Psoas muscle (tissue), 8 donors: ENCODE results near the gene FUT3. TPM values are rescaled to one million over a fixed set of nuclear protein-coding genes. Genes with fewer than 3 reads are reported as not detected.

Experiments used
- ATAC-seq, 4 donors: fragments of 200-7000 bp; cut with Tn5 transposase; one replicate each; pipeline ENCODE4 v1.9.1; 2020; ENCODE audit warnings: moderate library complexity in 3 of 4, mild to moderate bottlenecking in 2 of 4
- DNase-seq, 2 donors: peaks; one replicate each; pipeline ENCODE4 v3.0.0-alpha.2; 2020
- H3K27ac ChIP-seq: fragments of 200-600 bp; one replicate; pipeline ENCODE4 v1.8.0; 2022
- H3K27me3 ChIP-seq, 3 donors: fragments of 200-600 bp in 1 of 3; one replicate each; pipeline versions ENCODE4 v1.6.1 to v1.8.0; 2013 to 2022; ENCODE audit warnings: low read length in 2 of 3, mild to moderate bottlenecking in 2 of 3, moderate library complexity in 1 of 3; ENCODE audit not compliant: insufficient read depth in 3 of 3
- H3K36me3 ChIP-seq, 2 donors: fragments of 200-600 bp in 1 of 2; one replicate each; pipeline versions ENCODE4 v1.6.1 to v1.8.0; 2013 to 2022; ENCODE audit warnings: low read depth in 1 of 2, mild to moderate bottlenecking in 1 of 2, moderate library complexity in 1 of 2; ENCODE audit not compliant: insufficient read depth in 1 of 2
- H3K4me1 ChIP-seq: fragments of 200-600 bp; one replicate; pipeline ENCODE4 v1.8.0; 2022
- H3K4me3 ChIP-seq: fragments of 200-600 bp; one replicate; pipeline ENCODE4 v1.8.0; 2022; ENCODE audit warnings: mild to moderate bottlenecking
- H3K9me3 ChIP-seq: fragments of 200-600 bp; one replicate; pipeline ENCODE4 v1.8.0; 2022
- WGBS, 3 donors: extraction: QIAGEN DNeasy Blood & Tissue Kit; methylation state at CpG; one replicate each; pipeline versions ENCODE4 v1.1.6 to v1.1.7; 2013; 5-methylcytosine and 5-hydroxymethylcytosine counted together
- intact Hi-C, 2 donors: fragments of 100-400 bp; cut with DNase I; formaldehyde crosslinking; loops; one replicate each; pipeline versions ENCODE4 v1.11.0 to v1.14.2; 2022
- polyA plus RNA-seq, 3 donors: library from polyadenylated mRNA; stranded (reverse); fragments of 200-250 nt; gene quantifications; one replicate each; pipeline ENCODE4 v1.2.3, GENCODE V29; 2013
- total RNA-seq, 4 donors: library from RNA; stranded (reverse); fragmentation: NEBNext Ultra II Directional in 2 of 4; extraction: Animal tissue kit (Norgen Biotek cat#: 25700) in 2 of 4; gene quantifications; one replicate each; pipeline versions ENCODE4 v1.2.1 to v1.2.4, GENCODE V29; 2021 to 2023
- TF ChIP-seq, protein P1 (sequence below): fragments of 200-600 bp; IDR thresholded peaks from one replicate; pipeline ENCODE4 v1.8.0; 2022; ENCODE audit warnings: antibody characterized with exemption
- donor health status: healthy with polysubstance abuse.
- donor health status: DM: no; HTN: no; CAD: no; lungs with moderate emphysema.
- donor health status: Bipolar disorder and iron deficiency.
- donor health status: healthy.
- donor health status: DM: yes; HTN: yes; CAD: no.
- donor health status: DM: no; HTN: no; CAD: no.
- donor health status: DM: no; HTN: no; CAD: no.
- donor health status: DM: yes; HTN: yes; CAD: no.

Gene FUT3
- total and polyA plus RNA-seq, 7 donors: 0.03 to 0.19 TPM; not detected in 5

DNA sequence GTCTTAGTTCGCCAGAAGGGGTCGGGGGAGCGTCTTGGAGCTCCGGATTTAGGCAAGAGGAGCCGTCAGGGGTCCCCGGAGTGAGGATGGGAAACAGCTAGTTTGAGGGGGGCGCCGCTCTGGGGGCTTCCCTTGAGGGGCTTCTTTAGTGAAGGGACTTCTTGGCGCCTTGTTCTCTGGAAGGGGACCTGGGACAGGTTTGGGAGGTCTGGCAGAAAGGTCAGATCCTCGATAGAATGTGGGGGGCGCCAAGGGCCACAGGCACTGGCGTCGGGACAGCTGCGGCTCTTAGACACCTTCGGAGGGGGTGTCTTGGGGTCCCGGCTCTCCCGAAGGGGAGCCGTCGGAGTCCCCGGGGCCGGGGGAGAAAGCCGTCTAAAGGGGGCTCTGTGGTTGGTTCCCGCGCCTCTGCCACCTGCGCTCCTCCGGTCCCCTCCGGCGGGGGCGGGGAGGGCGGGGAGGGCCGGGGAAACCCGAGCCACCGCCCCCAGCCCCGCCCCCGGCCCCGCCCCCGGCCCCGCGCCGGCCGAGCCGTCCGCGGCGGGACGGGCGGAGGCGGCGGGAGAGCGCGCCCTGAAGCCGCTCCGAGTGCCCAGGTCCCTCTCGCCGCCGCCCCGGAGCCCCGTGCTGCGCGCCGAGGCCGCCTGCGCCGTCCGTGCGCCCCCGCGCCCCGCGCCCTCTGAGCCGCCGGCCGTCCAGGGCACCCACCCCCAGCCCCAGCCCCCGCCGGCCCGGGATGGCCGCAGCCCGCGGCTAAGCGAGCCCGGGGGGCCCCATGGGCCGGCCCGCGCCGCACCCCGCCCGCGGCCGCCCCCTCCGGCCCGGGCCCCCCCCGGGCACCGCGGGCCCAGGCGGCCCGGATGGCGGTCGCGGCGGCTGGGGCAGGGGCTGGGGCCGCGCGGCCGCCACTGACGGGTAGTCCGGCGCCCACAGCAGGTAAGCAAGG is 46.5 kb downstream of the FUT3 start, which contains the start of gene NRTN:
NRTN (plus strand) TSS at position 552 of the 946 bp plus-strand sequence. CDS start 19,099 bp downstream, outside the sequence.
- Histone ChIP-seq H3K27me3 (peaks cover 0 to 70% (median 32%) of the 10 kb centered on the region in 3 donors), H3K27ac (no peak within 1 kb of the TSS), H3K36me3 (no peaks in the 10 kb centered on the region), H3K4me3 (peak within 1 kb of the TSS; percentile 43), H3K4me1 (no peaks in the 10 kb centered on the region), H3K9me3 (no peaks in the 10 kb centered on the region)
- intact Hi-C loops: loop anchor here in 1 of 2 donors (2.0 to 10.0 kb wide), 2 partner anchors 88 to 220 kb away; no protein-coding TSS in a partner anchor
- DNase-seq (no peak), ATAC-seq (no peak)
- TF ChIP-seq, protein P1, sequence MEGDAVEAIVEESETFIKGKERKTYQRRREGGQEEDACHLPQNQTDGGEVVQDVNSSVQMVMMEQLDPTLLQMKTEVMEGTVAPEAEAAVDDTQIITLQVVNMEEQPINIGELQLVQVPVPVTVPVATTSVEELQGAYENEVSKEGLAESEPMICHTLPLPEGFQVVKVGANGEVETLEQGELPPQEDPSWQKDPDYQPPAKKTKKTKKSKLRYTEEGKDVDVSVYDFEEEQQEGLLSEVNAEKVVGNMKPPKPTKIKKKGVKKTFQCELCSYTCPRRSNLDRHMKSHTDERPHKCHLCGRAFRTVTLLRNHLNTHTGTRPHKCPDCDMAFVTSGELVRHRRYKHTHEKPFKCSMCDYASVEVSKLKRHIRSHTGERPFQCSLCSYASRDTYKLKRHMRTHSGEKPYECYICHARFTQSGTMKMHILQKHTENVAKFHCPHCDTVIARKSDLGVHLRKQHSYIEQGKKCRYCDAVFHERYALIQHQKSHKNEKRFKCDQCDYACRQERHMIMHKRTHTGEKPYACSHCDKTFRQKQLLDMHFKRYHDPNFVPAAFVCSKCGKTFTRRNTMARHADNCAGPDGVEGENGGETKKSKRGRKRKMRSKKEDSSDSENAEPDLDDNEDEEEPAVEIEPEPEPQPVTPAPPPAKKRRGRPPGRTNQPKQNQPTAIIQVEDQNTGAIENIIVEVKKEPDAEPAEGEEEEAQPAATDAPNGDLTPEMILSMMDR: no peak
- 1% methylated on average over 32 to 106 of the region's 107 CpGs for WGBS, 3 donors

DNA sequence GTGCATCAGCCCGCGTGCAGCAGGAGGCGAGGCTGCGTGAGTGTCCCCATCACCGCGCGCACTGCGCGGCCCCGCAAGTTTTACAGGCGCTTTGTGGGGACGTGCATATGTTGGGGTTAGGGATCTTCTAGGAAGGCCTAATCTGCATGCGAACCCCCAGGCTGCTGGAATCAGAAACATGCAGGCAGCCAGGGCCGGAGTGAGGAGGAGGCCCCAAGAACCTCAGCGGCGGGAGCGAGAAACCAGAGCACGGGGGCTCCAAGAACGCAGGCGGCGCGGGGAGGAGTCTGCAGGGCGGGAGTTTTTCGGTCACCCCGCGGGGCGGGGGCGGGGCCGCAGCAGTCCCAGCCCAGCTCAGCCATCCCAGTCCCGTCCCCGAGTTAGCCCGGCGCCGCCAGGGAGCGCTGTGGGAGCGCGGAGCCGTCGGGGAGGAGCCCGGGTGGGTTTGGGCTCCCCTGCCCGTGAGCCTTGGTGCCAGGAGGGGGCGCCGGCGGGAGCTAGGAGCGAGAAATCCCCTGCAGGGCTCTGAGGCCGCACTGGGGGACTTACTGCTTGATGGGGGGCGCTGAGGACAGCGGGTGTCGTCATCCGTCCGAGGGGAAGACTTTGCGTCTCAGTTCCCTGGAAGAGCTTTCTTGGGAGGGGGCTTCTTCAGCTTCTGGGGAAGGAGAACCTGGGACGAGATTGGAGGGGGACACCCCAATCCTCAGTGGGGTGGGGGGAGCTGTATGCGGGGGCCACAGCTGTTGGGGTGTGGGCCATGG is 47.3 kb downstream of the FUT3 start:
- Histone ChIP-seq H3K36me3 (no peaks in the 10 kb centered on the region), H3K4me3 (peak overlapping the region; percentile 43), H3K27me3 (peaks cover 0 to 78% (median 35%) of the 10 kb centered on the region in 3 donors), H3K4me1 (no peaks in the 10 kb centered on the region), H3K27ac (no peak overlapping the region), H3K9me3 (no peaks in the 10 kb centered on the region)
- DNase-seq (peak; percentile 82 to 85), ATAC-seq (peak; percentile 74 to 86 (median 84))
- TF ChIP-seq, protein P1: peak; percentile 72
- WGBS, 3 donors: 1 to 2% (median 1%) methylated on average over 39 to 54 of the region's 54 CpGs
- intact Hi-C loops: loop anchor here in 1 of 2 donors (2.0 to 10.0 kb wide), 2 partner anchors 89 to 221 kb away; no protein-coding TSS in a partner anchor

DNA sequence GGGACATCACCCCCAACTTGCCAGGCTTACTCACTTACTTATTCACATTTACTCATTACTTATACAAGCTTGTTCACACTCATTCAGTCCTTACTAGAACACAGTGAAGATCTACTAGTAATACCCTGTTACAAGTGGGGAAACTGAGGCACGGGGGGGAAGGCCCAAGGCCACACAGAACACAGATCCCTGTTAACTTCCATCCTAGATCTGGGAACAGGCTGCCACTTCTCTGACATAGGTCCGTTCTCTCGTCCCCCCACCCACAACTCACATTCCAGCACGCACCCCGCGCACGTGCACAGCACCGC is 47.9 kb downstream of the FUT3 start:
- no peaks in the 10 kb centered on the region for H3K4me1 ChIP-seq
- no peak for DNase-seq
- H3K27ac ChIP-seq: no peak overlapping the region
- no peak for ATAC-seq
- H3K27me3 ChIP-seq: peaks cover 0 to 83% (median 35%) of the 10 kb centered on the region in 3 donors
- H3K36me3 ChIP-seq: no peaks in the 10 kb centered on the region
- no peaks in the 10 kb centered on the region for H3K9me3 ChIP-seq
- WGBS, 3 donors: 4 to 9% (median 7%) methylated on average over 8 of the region's 8 CpGs
- intact Hi-C loops: loop anchor here in 1 of 2 donors (10.0 kb wide), 1 partner anchor 221 kb away; no protein-coding TSS in a partner anchor
- H3K4me3 ChIP-seq: peak overlapping the region; percentile 43
- TF ChIP-seq, protein P1: no peak

DNA sequence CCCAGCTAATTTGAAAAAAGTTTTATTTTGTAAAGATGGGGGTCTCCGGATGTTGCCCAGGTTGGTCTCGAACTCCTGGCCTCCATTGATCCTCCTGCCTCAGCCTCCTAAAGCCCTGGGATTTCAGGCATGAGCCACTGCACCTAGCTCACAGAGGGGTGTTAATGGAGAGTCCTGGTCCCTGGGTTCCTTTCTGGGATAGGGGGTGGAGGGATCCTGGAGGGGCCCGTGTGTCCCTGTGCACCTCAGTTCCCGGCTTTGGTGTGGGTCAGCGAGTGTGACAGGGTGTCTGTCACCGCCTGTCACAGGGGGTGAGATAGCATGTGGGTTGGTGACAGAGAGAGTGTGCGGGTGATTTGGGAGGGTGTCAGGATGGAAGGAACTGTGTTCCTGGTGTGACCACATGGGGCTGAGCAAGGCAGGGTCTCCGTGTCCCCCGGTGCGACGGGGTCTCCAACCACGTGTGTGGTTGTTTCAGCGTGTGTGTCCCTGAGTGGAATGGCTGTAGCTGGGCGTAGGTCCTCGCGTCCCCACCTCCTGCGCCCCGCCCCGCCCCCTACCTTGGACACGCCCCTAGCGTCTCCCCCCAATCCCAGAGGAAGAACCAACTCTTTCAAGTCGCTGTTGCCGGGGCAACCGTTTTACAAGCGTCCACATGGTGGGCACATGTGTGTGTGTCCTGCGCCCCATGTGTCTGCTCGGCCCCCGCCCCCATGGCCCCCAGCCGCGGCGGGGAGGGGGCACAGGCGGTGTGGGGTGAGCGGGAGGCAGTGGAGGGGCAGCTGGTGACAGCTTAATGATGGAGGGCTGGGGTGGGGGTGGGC is 49.2 kb downstream of the FUT3 start:
- Histone ChIP-seq H3K4me1 (no peaks in the 10 kb centered on the region), H3K9me3 (no peaks in the 10 kb centered on the region), H3K27me3 (peaks cover 0 to 89% (median 35%) of the 10 kb centered on the region in 3 donors), H3K27ac (no peak overlapping the region), H3K36me3 (no peaks in the 10 kb centered on the region), H3K4me3 (no peak overlapping the region)
- no peak for ATAC-seq
- WGBS, 3 donors: 11 to 16% (median 12%) methylated on average over 29 to 33 of the region's 33 CpGs
- TF ChIP-seq, protein P1: no peak
- intact Hi-C loops: loop anchor here in 1 of 2 donors (10.0 kb wide), 1 partner anchor 223 kb away; no protein-coding TSS in a partner anchor
- DNase-seq: no peak
